ENCODE measurements around the gene NOSTRIN. TPM values are rescaled to one million over a fixed set of nuclear protein-coding genes. Genes with fewer than 3 reads are reported as not detected.

NOSTRIN gene
- total and polyA plus RNA-seq, 2 of the 8 experiments (the other 6 are each of a cell fraction or from before 2014, with no cell fraction given): not detected

- Histone ChIP-seq H3K9me3 (ENCODE audit: insufficient read depth in 2 of 2, low read depth in 1 of 2, low read length in 1 of 2) (no peaks in the 10 kb centered on the region), H3K4me2 (ENCODE audit: insufficient read depth in 1 of 2, low read depth in 2 of 2, low read length in 2 of 2) (no peak overlapping the region), H3K4ac (replicated peaks; ENCODE audit: insufficient read length, low read depth, low read length) (no peak overlapping the region), H3K4me1 (replicated peaks in 1 of 4; ENCODE audit: control insufficient read depth in 3 of 4, insufficient read depth in 4 of 4, low read length in 3 of 4) (peaks cover 0 to 3% (median 0%) of the 10 kb centered on the region in 4 experiments; a peak in 1 of 7 replicates), H2AFZ (ENCODE audit: low read length) (no peak overlapping the region), H2AK5ac (ENCODE audit: low read depth, low read length) (no peak overlapping the region), H3K27ac (ENCODE audit: low read depth, low read length) (no peak overlapping the region), H4K5ac (ENCODE audit: insufficient read length, low read depth, low read length) (no peak overlapping the region), H3K79me2 (ENCODE audit: control insufficient read depth in 1 of 2, insufficient read depth in 2 of 2, low read length in 2 of 2) (no peaks in the 10 kb centered on the region), H3K36me3 (ENCODE audit: control insufficient read depth in 2 of 4, insufficient read depth in 4 of 4, low read length in 3 of 4) (no peaks in the 10 kb centered on the region), H3K79me1 (ENCODE audit: low read depth, low read length) (no peaks in the 10 kb centered on the region), H3K56ac (replicated peaks; ENCODE audit: insufficient read length, low read depth, low read length) (no peak overlapping the region), H2BK12ac (ENCODE audit: low read depth, low read length) (0 out of 2 replicates have a peak overlapping the region, but pooled peaks have one; percentile 29), H4K20me1 (replicated peaks in 1 of 2; ENCODE audit: control insufficient read depth in 1 of 2, insufficient read depth in 2 of 2, low read length in 2 of 2) (no peaks in the 10 kb centered on the region), H3K23me2 (ENCODE audit: low read depth, low read length) (no peaks in the 10 kb centered on the region), H2BK20ac (ENCODE audit: low read length) (no peak overlapping the region), H3K23ac (ENCODE audit: insufficient read length) (no peak overlapping the region), H4K8ac (ENCODE audit: extremely low read depth, insufficient read depth, low read length) (no peak overlapping the region), H3K27me3 (replicated peaks in 1 of 4; ENCODE audit: control insufficient read depth in 3 of 4, extremely low read depth in 1 of 4, insufficient read depth in 3 of 4, low read length in 3 of 4) (no peaks in the 10 kb centered on the region), H3K14ac (ENCODE audit: insufficient read length) (no peak overlapping the region), H3K9ac (replicated peaks in 1 of 4; ENCODE audit: extremely low read depth in 1 of 4, low read depth in 3 of 4, low read length in 3 of 4) (no peak overlapping the region), H2BK5ac (ENCODE audit: low read depth, low read length) (no peak overlapping the region), H2BK120ac (replicated peaks; ENCODE audit: low read depth, low read length) (no peak overlapping the region), H3K18ac (ENCODE audit: extremely low read depth, low read length) (no peak overlapping the region), H3K4me3 (ENCODE audit: extremely low read depth in 1 of 4, insufficient read depth in 2 of 4, low read depth in 3 of 4, low read length in 4 of 4) (no peak overlapping the region), H4K91ac (replicated peaks; ENCODE audit: insufficient read length, low read length) (peak overlapping the region; percentile 36), H2BK15ac (ENCODE audit: low read length) (no peak overlapping the region; the same call in 1 of the 2 replicates)
- 81% methylated on average over 3 of the region's 3 CpGs; no CpG with 5 or more reads in 1 of the 2 experiments for WGBS, 2 experiments (ENCODE audit: extremely low coverage in 1 of 2, insufficient coverage in 1 of 2, insufficient read length in 1 of 2, insufficient replicate concordance in 2 of 2, low coverage in 1 of 2, low lambda C conversion rate in 2 of 2, missing lambda C conversion rate in 1 of 2)
- TF ChIP-seq JUND (IDR thresholded peaks at IDR 0.05; ENCODE audit: low read length): 0 out of 2 replicates have a peak, but pooled peaks have one; percentile 18
- no peak for TF ChIP-seq GABPA (IDR thresholded peaks at IDR 0.05; ENCODE audit: borderline replicate concordance, insufficient read depth, low read length)
- FAIRE-seq: no peak
- ChIA-PET CTCF (ENCODE audit: partially characterized antibody) (interaction anchor here (0.6 to 2.1 kb wide), 11 partner anchors 8 to 477 kb away, joined by 3 to 11 read pairs (median 3); partner anchors contain the start of gene NOSTRIN), POLR2A (ENCODE audit: partially characterized antibody) (no interaction called here)
- no peak for DNase-seq (ENCODE audit: low read depth in 1 of 2, low spot score in 2 of 2)
Measured at GRCh38 chr2:168816369-168816768, 13.9 kb downstream of the NOSTRIN start.

All from H1 (cell line).